ENCODE results near the gene NKAPD1.
"Not testable (repeated sequence)": the region's sequence is repeated elsewhere in the genome, so short reads cannot be mapped to it uniquely, and the experiment has no call there.

GRCh38 chr11:112026784-112027410 lies 47.2 kb upstream of the NKAPD1 start:
- not testable (repeated sequence) for TF ChIP-seq POLR2A (conservative IDR thresholded peaks at IDR 0.05); CTCF (IDR thresholded peaks at IDR 0.05 in 2 of 3, conservative IDR thresholded peaks at IDR 0.05 in 1 of 3; ENCODE audit: insufficient read depth in 2 of 3, low read depth in 1 of 3, low read length in 3 of 3)
- TF ChIP-seq, protein P1, sequence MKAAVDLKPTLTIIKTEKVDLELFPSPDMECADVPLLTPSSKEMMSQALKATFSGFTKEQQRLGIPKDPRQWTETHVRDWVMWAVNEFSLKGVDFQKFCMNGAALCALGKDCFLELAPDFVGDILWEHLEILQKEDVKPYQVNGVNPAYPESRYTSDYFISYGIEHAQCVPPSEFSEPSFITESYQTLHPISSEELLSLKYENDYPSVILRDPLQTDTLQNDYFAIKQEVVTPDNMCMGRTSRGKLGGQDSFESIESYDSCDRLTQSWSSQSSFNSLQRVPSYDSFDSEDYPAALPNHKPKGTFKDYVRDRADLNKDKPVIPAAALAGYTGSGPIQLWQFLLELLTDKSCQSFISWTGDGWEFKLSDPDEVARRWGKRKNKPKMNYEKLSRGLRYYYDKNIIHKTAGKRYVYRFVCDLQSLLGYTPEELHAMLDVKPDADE (conservative IDR thresholded peaks at IDR 0.05; ENCODE audit: control insufficient read depth, low read depth, low read length): not testable (repeated sequence)
